NCI-H748 (cell line): ENCODE data around the gene PAFAH2.

ENCODE experiments used
- DNase-seq: peaks from one replicate; lab custom pipeline; 2025; ENCODE audit not compliant: unreplicated experiment; lab: John Stamatoyannopoulos, UW

PAFAH2 gene

GRCh38 chr1:26015358-26015757 is 17.5 kb upstream of the PAFAH2 start:
- DNase-seq, result no peak

GRCh38 chr1:26014179-26014578 is 16.3 kb upstream of the PAFAH2 start:
- no peak for DNase-seq

- no peak for DNase-seq
These were observed 15.0 kb upstream of the PAFAH2 start for GRCh38 chr1:26012864-26013263.

- no peak for DNase-seq
These were observed 13.0 kb upstream of the PAFAH2 start for GRCh38 chr1:26010825-26011224.

GRCh38 chr1:26009796-26010447 is 12.1 kb upstream of the PAFAH2 start:
- DNase-seq, result peak; percentile 38

- no peak for DNase-seq
These were observed 8.8 kb upstream of the PAFAH2 start for GRCh38 chr1:26006710-26007109.

GRCh38 chr1:26005434-26006105 is 7.7 kb upstream of the PAFAH2 start:
- no peak for DNase-seq

- no peak for DNase-seq
These were observed 5.9 kb upstream of the PAFAH2 start for GRCh38 chr1:26003756-26004155.

GRCh38 chr1:26003262-26003661 is 5.4 kb upstream of the PAFAH2 start:
- DNase-seq, result no peak

- DNase-seq, result no peak
These were observed 1.4 kb upstream of the PAFAH2 start for GRCh38 chr1:25999041-25999800.

GRCh38 chr1:25996966-25997827 is 666 bp downstream of the PAFAH2 start:
- peak; percentile 25 for DNase-seq

GRCh38 chr1:25994402-25995150 is 3.3 kb downstream of the PAFAH2 start:
- DNase-seq, result no peak

GRCh38 chr1:25993197-25993951 is 4.5 kb downstream of the PAFAH2 start:
- DNase-seq, result no peak

- DNase-seq, result no peak
These were observed 5.1 kb downstream of the PAFAH2 start for GRCh38 chr1:25992689-25993171.

GRCh38 chr1:25991937-25992688 is 5.8 kb downstream of the PAFAH2 start:
- DNase-seq, result no peak

- DNase-seq, result no peak
These were observed 7.0 kb downstream of the PAFAH2 start for GRCh38 chr1:25990702-25991395.

GRCh38 chr1:25990251-25990650 is 7.6 kb downstream of the PAFAH2 start:
- no peak for DNase-seq
